GM23338 (cell line): ENCODE measurements around the gene CCDC81. TPM values are rescaled to one million over a fixed set of nuclear protein-coding genes. Genes with fewer than 3 reads are reported as not detected.

ENCODE experiments used
- ATAC-seq: fragments of 200-7000 bp; cut with Tn5 transposase; 3 replicates; pipeline ENCODE4 v1.9.1; 2020
- DNase-seq: peaks from one replicate; pipeline ENCODE4 v3.0.0-alpha.2; 2015; ENCODE audit warnings: low spot score
- H2AFZ ChIP-seq: fragments of 200-600 bp; sonication (generic); 2 replicates; pipeline ENCODE4 v1.8.0; 2016; ENCODE audit warnings: antibody characterized with exemption, mild to moderate bottlenecking, moderate library complexity
- H3F3A ChIP-seq: fragments of 200-600 bp; sonication (generic); replicated peaks from 2 replicates; pipeline ENCODE4 v1.8.0; 2017; ENCODE audit warnings: antibody characterized with exemption, mixed run types, low read depth
- H3K27ac ChIP-seq: fragments of 200-600 bp; sonication (generic); 2 replicates; pipeline ENCODE4 v1.6.1; 2016; ENCODE audit warnings: low read depth
- H3K27me3 ChIP-seq: fragments of 200-600 bp; sonication (generic); 2 replicates; pipeline ENCODE4 v1.8.0; 2016; ENCODE audit warnings: mild to moderate bottlenecking, mixed run types, moderate library complexity; ENCODE audit not compliant: insufficient read depth
- H3K36me3 ChIP-seq: fragments of 200-600 bp; sonication (generic); 2 replicates; pipeline ENCODE4 v1.8.0; 2016; ENCODE audit warnings: mild to moderate bottlenecking; ENCODE audit not compliant: insufficient read depth
- H3K4me1 ChIP-seq: fragments of 200-600 bp; sonication (generic); 2 replicates; pipeline ENCODE4 v1.8.0; 2016; ENCODE audit warnings: mild to moderate bottlenecking, moderate library complexity; ENCODE audit not compliant: insufficient read depth
- H3K4me2 ChIP-seq: fragments of 200-600 bp; sonication (generic); 2 replicates; pipeline ENCODE4 v1.7.1; 2017; ENCODE audit warnings: mixed run types
- H3K4me3 ChIP-seq: fragments of 200-600 bp; sonication (generic); 2 replicates; pipeline ENCODE4 v1.6.1; 2016; ENCODE audit warnings: mixed run types
- H3K79me2 ChIP-seq: fragments of 200-600 bp; sonication (generic); replicated peaks from 2 replicates; pipeline ENCODE4 v1.8.0; 2017; ENCODE audit warnings: mild to moderate bottlenecking; ENCODE audit not compliant: insufficient read depth
- H3K9me2 ChIP-seq: fragments of 200-600 bp; sonication (generic); 2 replicates; pipeline ENCODE4 v1.8.0; 2017; ENCODE audit not compliant: insufficient read depth
- H4K20me1 ChIP-seq: fragments of 200-600 bp; sonication (generic); replicated peaks from 2 replicates; pipeline ENCODE4 v1.8.0; 2017; ENCODE audit warnings: mild to moderate bottlenecking; ENCODE audit not compliant: insufficient read depth
- H3K27ac Mint-ChIP-seq: 2 replicates; pipeline ENCODE4 v1.8.0; 2020; ENCODE audit warnings: inconsistent platforms, mild to moderate bottlenecking, moderate library complexity, mixed read lengths
- H3K27me3 Mint-ChIP-seq: 3 replicates; pipeline ENCODE4 v1.8.0; 2022; ENCODE audit warnings: low read depth, mild to moderate bottlenecking, moderate library complexity, mixed read lengths, inconsistent platforms; ENCODE audit not compliant: insufficient read depth, poor library complexity
- H3K36me3 Mint-ChIP-seq: 3 replicates; pipeline ENCODE4 v1.8.0; 2021; ENCODE audit warnings: low read depth, mild to moderate bottlenecking, inconsistent platforms, moderate library complexity, mixed read lengths
- H3K4me1 Mint-ChIP-seq: 3 replicates; pipeline ENCODE4 v1.8.0; 2020; ENCODE audit warnings: mild to moderate bottlenecking, inconsistent platforms, mixed read lengths
- H3K4me3 Mint-ChIP-seq: 3 replicates; pipeline ENCODE4 v1.8.0; 2021; ENCODE audit warnings: moderate library complexity, mild to moderate bottlenecking, inconsistent platforms, mixed read lengths
- H3K9me3 Mint-ChIP-seq: 3 replicates; pipeline ENCODE4 v1.8.0; 2020; ENCODE audit warnings: moderate library complexity, mild to moderate bottlenecking, inconsistent platforms, mixed read lengths
- CREB1 ChIP-seq: fragments of 250-450 bp; sonication (Bioruptor Pico); IDR thresholded peaks from 2 replicates; pipeline ENCODE4 v1.5.0; 2020; ENCODE audit warnings: low read depth, mild to moderate bottlenecking, moderate library complexity
- CTCF ChIP-seq, 2 experiments: fragments of 200-600 bp in 1 of 2; sonication (generic) in 1 of 2; conservative IDR thresholded peaks; 2 replicates each; pipeline versions ENCODE4 v1.5.1 to v1.6.1; 2016 to 2017; ENCODE audit warnings: antibody characterized with exemption in 2 of 2, low read depth in 2 of 2, mild to moderate bottlenecking in 2 of 2, moderate library complexity in 1 of 2
- ETS1 ChIP-seq: IDR thresholded peaks from 2 replicates; pipeline ENCODE4 v1.6.1; 2016; ENCODE audit warnings: antibody characterized with exemption
- EZH2 ChIP-seq: fragments of 200-600 bp; sonication (generic); IDR thresholded peaks from one replicate; pipeline ENCODE4 v1.8.0; 2017; ENCODE audit warnings: antibody characterized with exemption, mild to moderate bottlenecking, low read depth; ENCODE audit not compliant: unreplicated experiment
- EZH2phosphoT487 ChIP-seq: fragments of 200-600 bp; sonication (generic); IDR thresholded peaks from one replicate; pipeline ENCODE4 v1.8.1; 2018; ENCODE audit warnings: antibody characterized with exemption; ENCODE audit not compliant: unreplicated experiment
- JUNB ChIP-seq: IDR thresholded peaks from one replicate; pipeline ENCODE4 v1.6.1; 2016; ENCODE audit warnings: antibody characterized with exemption; ENCODE audit not compliant: unreplicated experiment
- NANOG ChIP-seq: IDR thresholded peaks from 2 replicates; pipeline ENCODE4 v1.6.1; 2016; ENCODE audit warnings: antibody characterized with exemption, borderline replicate concordance
- POLR2AphosphoS5 ChIP-seq: IDR thresholded peaks from 2 replicates; pipeline ENCODE4 v1.6.1; 2016; ENCODE audit warnings: antibody characterized with exemption, low read depth
- REST ChIP-seq: IDR thresholded peaks from one replicate; pipeline ENCODE4 v1.6.1; 2018; ENCODE audit warnings: antibody characterized with exemption; ENCODE audit not compliant: unreplicated experiment
- STAT1 ChIP-seq: IDR thresholded peaks from one replicate; pipeline ENCODE4 v1.6.1; 2016; ENCODE audit warnings: antibody characterized with exemption; ENCODE audit not compliant: unreplicated experiment
- ZNF114 ChIP-seq: fragments of 250-450 bp; sonication (Bioruptor Pico); IDR thresholded peaks from 2 replicates; pipeline ENCODE4 v1.5.0; 2020; ENCODE audit warnings: mild to moderate bottlenecking, moderate library complexity
- ZNF331 ChIP-seq: fragments of 250-450 bp; sonication (Bioruptor Pico); IDR thresholded peaks from 2 replicates; pipeline ENCODE4 v1.5.0; 2020; ENCODE audit warnings: low read depth, mild to moderate bottlenecking, moderate library complexity
- ZNF462 ChIP-seq: fragments of 250-450 bp; sonication (Bioruptor Pico); IDR thresholded peaks from 2 replicates; pipeline ENCODE4 v1.5.0; 2020; ENCODE audit warnings: mild to moderate bottlenecking, moderate library complexity
- polyA plus RNA-seq: library from polyadenylated mRNA; unstranded; fragments of >200 nt; fragmentation: Nextera tagmentation; extraction: Ambion mirVana; gene quantifications from 2 replicates; pipeline ENCODE4 v1.2.1, GENCODE V29; 2016
- total RNA-seq: library from RNA; depleted of rRNA; stranded (reverse); fragments of >200 nt; shearing (Covaris generic); gene quantifications from 2 replicates; pipeline ENCODE4 v1.2.3, GENCODE V29; 2014

CCDC81 gene
- total and polyA plus RNA-seq, 2 experiments from 2014 or later, result 0.37 to 4.3 TPM

- H3K27ac Mint-ChIP-seq, result no peak overlapping the region
- Histone ChIP-seq H4K20me1 (no peaks in the 10 kb centered on the region), H3K4me1 (no peaks in the 10 kb centered on the region), H3K27me3 (no peaks in the 10 kb centered on the region), H3K4me3 (no peak overlapping the region), H3K36me3 (no peaks in the 10 kb centered on the region), H3K27ac (no peak overlapping the region), H3K4me2 (no peak overlapping the region), H3K79me2 (no peaks in the 10 kb centered on the region), H3K9me2 (peaks cover 17% of the 10 kb centered on the region), H2AFZ (no peak overlapping the region), H3F3A (no peaks in the 10 kb centered on the region)
- H3K27me3 Mint-ChIP-seq, result no peaks in the 10 kb centered on the region
- no peak overlapping the region for H3K4me3 Mint-ChIP-seq
- ATAC-seq (no peak), DNase-seq (no peak)
- H3K4me1 Mint-ChIP-seq, result no peaks in the 10 kb centered on the region
- H3K9me3 Mint-ChIP-seq, result no peaks in the 10 kb centered on the region
- no peak for TF ChIP-seq ZNF462
- TF ChIP-seq POLR2AphosphoS5, result no peak
- TF ChIP-seq NANOG, result no peak
- TF ChIP-seq STAT1, result no peak
- no peak for TF ChIP-seq CREB1 (CRISPR knock-in tag)
- no peak for TF ChIP-seq ZNF331
- TF ChIP-seq CTCF (conservative IDR thresholded peaks at IDR 0.05; ENCODE audit: low read depth in 2 of 2), result no peak
- no peak for TF ChIP-seq ETS1
- TF ChIP-seq EZH2, result no peak
- TF ChIP-seq REST, result no peak
- TF ChIP-seq EZH2phosphoT487, result no peak
- TF ChIP-seq ZNF114, result no peak
- TF ChIP-seq JUNB, result no peak
- no peaks in the 10 kb centered on the region for H3K36me3 Mint-ChIP-seq
These were observed 75.4 kb downstream of the CCDC81 start for GRCh38 chr11:86449993-86450629.
